Prostate gland (tissue), 2 donors: Measurements from ENCODE around the gene KLHDC7B.

ENCODE experiments used
- CTCF ChIP-seq, 4 experiments: fragments of 200-600 bp in 2 of 4; fragments of 450-650 bp in 2 of 4; sonication (generic) in 2 of 4; IDR thresholded peaks; 1 replicate in 3 of 4; 2 replicates in 1 of 4; pipeline ENCODE4 v1.5.1; 2016 to 2019; ENCODE audit warnings: antibody characterized with exemption in 4 of 4, mild to moderate bottlenecking in 2 of 4, moderate library complexity in 2 of 4
- POLR2A ChIP-seq: fragments of 450-650 bp; IDR thresholded peaks from one replicate; pipeline ENCODE4 v1.6.1; 2016; ENCODE audit warnings: antibody characterized with exemption, mild to moderate bottlenecking

- TF ChIP-seq CTCF (IDR thresholded peaks at IDR 0.05) (no peak), POLR2A (no peak)
Measured at GRCh38 chr22:50502096-50502495, 43.6 kb upstream of the KLHDC7B start.
